ENCODE results near the gene NELFA. TPM values are rescaled to one million over a fixed set of nuclear protein-coding genes. Genes with fewer than 3 reads are reported as not detected.

The NELFA gene
- total RNA-seq, 3 donors from 2014 or later (not counting 1 experiment from before 2014, with no cell fraction given), result 38.7 to 47.6 (median 46.0) TPM

- ATAC-seq, result no peak
- peaks cover 5% of the 10 kb centered on the region for H3K4me1 ChIP-seq (ENCODE audit: control insufficient read depth, insufficient read depth, low read length)
- 91% methylated on average over 4 of the region's 4 CpGs for WGBS (ENCODE audit: insufficient coverage)
- H3K27ac ChIP-seq (ENCODE audit: low read length), result no peak overlapping the region
- H3K36me3 ChIP-seq (ENCODE audit: control insufficient read depth, insufficient read depth, low read length), result no peaks in the 10 kb centered on the region
- H3K9me3 ChIP-seq (ENCODE audit: control insufficient read depth, insufficient read depth, low read length), result no peaks in the 10 kb centered on the region
- H3K4me1 Mint-ChIP-seq, result peaks cover 4 to 7% of the 10 kb centered on the region in 2 donors
- no peaks in the 10 kb centered on the region for H3K36me3 Mint-ChIP-seq
- no peaks in the 10 kb centered on the region for H3K9me3 Mint-ChIP-seq
- DNase-seq, result no peak
- no peaks in the 10 kb centered on the region for H3K27me3 ChIP-seq (ENCODE audit: control insufficient read depth, insufficient read depth, low read length)
- peaks cover 11 to 22% of the 10 kb centered on the region in 2 donors for H3K27me3 Mint-ChIP-seq (ENCODE audit: low read depth in 2 of 2)
- no peak overlapping the region for H3K4me3 ChIP-seq (ENCODE audit: low read length)
- no peak overlapping the region for H3K27ac Mint-ChIP-seq
- no peak for TF ChIP-seq CTCF (IDR thresholded peaks at IDR 0.05)
- H3K4me3 Mint-ChIP-seq, result no peak overlapping the region
- intact Hi-C loops (cut with micrococcal nuclease), result no loop called here
Measured at GRCh38 chr4:2015008-2015407, 6.2 kb upstream of the NELFA start.

GRCh38 chr4:2011583-2011982, 2.8 kb upstream of the NELFA start:
- Mint-ChIP-seq H3K4me3 (no peak overlapping the region), H3K27me3 (ENCODE audit: low read depth in 2 of 2) (peaks cover 8 to 14% of the 10 kb centered on the region in 2 donors), H3K27ac (no peak overlapping the region), H3K36me3 (no peaks in the 10 kb centered on the region), H3K9me3 (no peaks in the 10 kb centered on the region), H3K4me1 (peaks cover 22 to 23% of the 10 kb centered on the region in 2 donors)
- DNase-seq (no peak), ATAC-seq (no peak)
- intact Hi-C loops (cut with micrococcal nuclease), result no loop called here
- Histone ChIP-seq H3K4me3 (ENCODE audit: low read length) (no peak overlapping the region), H3K4me1 (ENCODE audit: control insufficient read depth, insufficient read depth, low read length) (peaks cover 22% of the 10 kb centered on the region), H3K27me3 (ENCODE audit: control insufficient read depth, insufficient read depth, low read length) (no peaks in the 10 kb centered on the region), H3K9me3 (ENCODE audit: control insufficient read depth, insufficient read depth, low read length) (no peaks in the 10 kb centered on the region), H3K27ac (ENCODE audit: low read length) (no peak overlapping the region), H3K36me3 (ENCODE audit: control insufficient read depth, insufficient read depth, low read length) (no peaks in the 10 kb centered on the region)
- WGBS (ENCODE audit: insufficient coverage), result 92% methylated on average over 3 of the region's 3 CpGs
- no peak for TF ChIP-seq CTCF (IDR thresholded peaks at IDR 0.05)

- H3K27me3 ChIP-seq (ENCODE audit: control insufficient read depth, insufficient read depth, low read length), result no peaks in the 10 kb centered on the region
- peaks cover 2 to 8% of the 10 kb centered on the region in 2 donors for H3K27me3 Mint-ChIP-seq (ENCODE audit: low read depth in 2 of 2)
- H3K27ac ChIP-seq (ENCODE audit: low read length), result peak overlapping the region; percentile 98
- peak overlapping the region; percentile 79 for H3K4me3 ChIP-seq (ENCODE audit: low read length)
- H3K9me3 ChIP-seq (ENCODE audit: control insufficient read depth, insufficient read depth, low read length), result no peaks in the 10 kb centered on the region
- no peak for TF ChIP-seq CTCF (IDR thresholded peaks at IDR 0.05)
- no peaks in the 10 kb centered on the region for H3K36me3 Mint-ChIP-seq
- intact Hi-C loops (cut with micrococcal nuclease), result no loop called here
- peak overlapping the region; percentile 87 to 94 for H3K27ac Mint-ChIP-seq
- no peaks in the 10 kb centered on the region for H3K9me3 Mint-ChIP-seq
- peaks cover 30 to 38% of the 10 kb centered on the region in 2 donors for H3K4me1 Mint-ChIP-seq
- DNase-seq (peak; percentile 58 to 81), ATAC-seq (peak; percentile 47 to 48 (median 48))
- 2% methylated on average over 23 of the region's 23 CpGs for WGBS (ENCODE audit: insufficient coverage)
- peak overlapping the region; percentile 95 for H3K4me3 Mint-ChIP-seq
- H3K36me3 ChIP-seq (ENCODE audit: control insufficient read depth, insufficient read depth, low read length), result peaks cover 4% of the 10 kb centered on the region
- H3K4me1 ChIP-seq (ENCODE audit: control insufficient read depth, insufficient read depth, low read length), result peaks cover 22% of the 10 kb centered on the region
Measured at GRCh38 chr4:2009651-2010233, 968 bp upstream of the NELFA start.

- Histone ChIP-seq H3K27ac (ENCODE audit: low read length) (peak overlapping the region; percentile 98), H3K4me1 (ENCODE audit: control insufficient read depth, insufficient read depth, low read length) (peaks cover 22% of the 10 kb centered on the region), H3K27me3 (ENCODE audit: control insufficient read depth, insufficient read depth, low read length) (no peaks in the 10 kb centered on the region), H3K9me3 (ENCODE audit: control insufficient read depth, insufficient read depth, low read length) (no peaks in the 10 kb centered on the region), H3K36me3 (ENCODE audit: control insufficient read depth, insufficient read depth, low read length) (peaks cover 4% of the 10 kb centered on the region), H3K4me3 (ENCODE audit: low read length) (peak overlapping the region; percentile 79)
- H3K4me1 Mint-ChIP-seq, result peaks cover 30 to 38% of the 10 kb centered on the region in 2 donors
- 0% methylated on average over 27 of the region's 27 CpGs for WGBS (ENCODE audit: insufficient coverage)
- no peaks in the 10 kb centered on the region for H3K9me3 Mint-ChIP-seq
- intact Hi-C loops (cut with micrococcal nuclease), result no loop called here
- TF ChIP-seq CTCF (IDR thresholded peaks at IDR 0.05), result no peak
- peak overlapping the region; percentile 87 to 94 for H3K27ac Mint-ChIP-seq
- no peak for ATAC-seq
- H3K27me3 Mint-ChIP-seq (ENCODE audit: low read depth in 2 of 2), result no peaks in the 10 kb centered on the region
- H3K36me3 Mint-ChIP-seq, result no peaks in the 10 kb centered on the region
- no peak for DNase-seq
- peak overlapping the region; percentile 95 for H3K4me3 Mint-ChIP-seq
Measured at GRCh38 chr4:2008671-2008920, 178 bp downstream of the NELFA start.
